HG03103 (cell line): ENCODE measurements around the gene GKN2.
"Not testable (repeated sequence)": the region's sequence is repeated elsewhere in the genome, so short reads cannot be mapped to it uniquely, and the experiment has no call there.

Source experiments
- ATAC-seq: cut with Tn5 transposase; IDR thresholded peaks from one replicate; pipeline ENCODE4 v1.9.1; 2021; ENCODE audit warnings: low read depth; ENCODE audit not compliant: unreplicated experiment

GKN2 gene

DNA sequence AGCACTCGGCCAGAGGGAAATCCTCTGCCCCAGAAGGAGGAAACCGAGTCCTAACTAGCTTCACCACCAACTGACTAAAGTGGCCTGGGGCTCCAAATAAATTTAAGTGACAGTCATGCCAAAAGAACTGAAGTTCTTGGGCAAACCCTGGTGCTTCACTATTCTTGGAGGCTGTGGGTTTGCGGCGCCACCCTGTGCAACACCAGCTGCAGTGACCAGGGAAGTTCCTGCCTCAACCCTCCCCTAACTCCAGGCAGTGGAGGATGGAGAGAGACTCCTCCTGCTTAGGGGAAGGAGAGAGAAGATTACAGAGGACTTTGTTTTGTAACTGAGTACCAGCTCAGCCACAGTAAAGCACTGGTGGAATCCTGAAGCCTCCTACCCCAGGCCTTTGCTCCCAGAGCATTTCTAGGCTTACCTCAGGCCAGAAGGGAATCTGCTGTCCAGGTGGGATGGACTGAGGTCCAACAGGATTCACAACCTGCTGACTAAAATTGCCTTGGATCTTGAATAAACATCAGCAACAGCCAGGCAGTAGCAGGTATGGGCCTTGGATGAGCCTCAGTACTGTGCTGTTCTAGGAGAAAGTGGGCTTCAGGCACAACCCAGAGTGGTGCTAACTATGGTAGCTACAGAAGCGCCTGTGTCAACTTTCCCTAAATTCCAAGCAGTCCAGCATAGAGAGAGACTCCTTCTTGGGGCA, 52.0 kb downstream of the GKN2 start:
- no peak for ATAC-seq

DNA sequence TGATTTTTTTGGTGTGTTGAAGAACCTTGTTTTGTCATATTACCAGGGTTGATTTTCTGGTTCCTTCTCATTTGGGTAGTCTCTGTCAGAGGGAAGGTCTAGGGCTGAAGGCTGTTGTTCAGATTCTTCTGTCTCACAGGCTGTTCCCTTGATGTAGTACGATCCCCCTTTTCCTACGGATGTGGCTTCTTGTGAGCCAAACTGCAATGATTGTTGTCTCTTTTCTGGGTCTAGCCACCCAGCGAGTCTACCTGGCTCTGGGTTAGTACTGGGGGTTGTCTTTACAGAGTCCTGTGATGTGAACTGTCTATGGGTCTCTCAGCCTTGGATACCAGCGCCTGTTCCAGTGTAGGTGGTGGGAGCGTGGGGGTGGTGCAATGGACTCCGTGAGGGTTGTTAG, 56.7 kb downstream of the GKN2 start:
- ATAC-seq, result not testable (repeated sequence)
